ENCODE data around the gene XYLT1.

Gene XYLT1

GRCh38 chr16:17470908-17471718 lies at the start of gene XYLT1:
XYLT1 (minus strand) TSS chr16:17470960; CDS start chr16:17470796, 164 bp downstream.
- no peak for TF ChIP-seq CTCF (IDR thresholded peaks at IDR 0.05; ENCODE audit: borderline replicate concordance, control extremely low read depth, extremely low read depth, insufficient read depth, missing control alignments)
- DNase-seq (ENCODE audit: low spot score), result peak; percentile 73
- in situ Hi-C loops (cut with MboI; ENCODE audit: low sequenced_read_pairs, unreplicated experiment), result loop anchor here (10.0 to 25.0 kb wide), 3 partner anchors 206 to 609 kb away; no protein-coding TSS in a partner anchor

GRCh38 chr16:17520111-17520510 lies 49.4 kb upstream of the XYLT1 start:
- in situ Hi-C loops (cut with MboI; ENCODE audit: low sequenced_read_pairs, unreplicated experiment), result no loop called here
- no peak for DNase-seq (ENCODE audit: low spot score)
- no peak for TF ChIP-seq CTCF (IDR thresholded peaks at IDR 0.05; ENCODE audit: borderline replicate concordance, control extremely low read depth, extremely low read depth, insufficient read depth, missing control alignments)

- no peak for TF ChIP-seq CTCF (IDR thresholded peaks at IDR 0.05; ENCODE audit: borderline replicate concordance, control extremely low read depth, extremely low read depth, insufficient read depth, missing control alignments)
- in situ Hi-C loops (cut with MboI; ENCODE audit: low sequenced_read_pairs, unreplicated experiment), result no loop called here
- DNase-seq (ENCODE audit: low spot score), result no peak
Measured at GRCh38 chr16:17519101-17519955, 48.6 kb upstream of the XYLT1 start.

GRCh38 chr16:17518441-17518840 lies 47.7 kb upstream of the XYLT1 start:
- in situ Hi-C loops (cut with MboI; ENCODE audit: low sequenced_read_pairs, unreplicated experiment), result no loop called here
- no peak for TF ChIP-seq CTCF (IDR thresholded peaks at IDR 0.05; ENCODE audit: borderline replicate concordance, control extremely low read depth, extremely low read depth, insufficient read depth, missing control alignments)
- DNase-seq (ENCODE audit: low spot score), result no peak

- no peak for DNase-seq (ENCODE audit: low spot score)
- no peak for TF ChIP-seq CTCF (IDR thresholded peaks at IDR 0.05; ENCODE audit: borderline replicate concordance, control extremely low read depth, extremely low read depth, insufficient read depth, missing control alignments)
- in situ Hi-C loops (cut with MboI; ENCODE audit: low sequenced_read_pairs, unreplicated experiment), result no loop called here
Measured at GRCh38 chr16:17515421-17516210, 44.9 kb upstream of the XYLT1 start.
